Suprapubic skin (tissue), 3 donors: ENCODE measurements around the gene EVPLL.

Experiments used
- POLR2AphosphoS5 ChIP-seq, 3 donors: sonication (generic); formaldehyde crosslinking; IDR thresholded peaks; one replicate each; pipeline ENCODE4 v1.6.1; 2017; ENCODE audit warnings: antibody characterized with exemption in 3 of 3
- TF ChIP-seq, protein P1 (sequence below), 2 donors: fragments of 200-600 bp in 1 of 2; fragments of 450-650 bp in 1 of 2; sonication (generic) in 1 of 2; IDR thresholded peaks; one replicate each; pipeline ENCODE4 v1.5.1; 2016 to 2019; ENCODE audit warnings: antibody characterized with exemption in 2 of 2, mild to moderate bottlenecking in 1 of 2, moderate library complexity in 1 of 2

DNA sequence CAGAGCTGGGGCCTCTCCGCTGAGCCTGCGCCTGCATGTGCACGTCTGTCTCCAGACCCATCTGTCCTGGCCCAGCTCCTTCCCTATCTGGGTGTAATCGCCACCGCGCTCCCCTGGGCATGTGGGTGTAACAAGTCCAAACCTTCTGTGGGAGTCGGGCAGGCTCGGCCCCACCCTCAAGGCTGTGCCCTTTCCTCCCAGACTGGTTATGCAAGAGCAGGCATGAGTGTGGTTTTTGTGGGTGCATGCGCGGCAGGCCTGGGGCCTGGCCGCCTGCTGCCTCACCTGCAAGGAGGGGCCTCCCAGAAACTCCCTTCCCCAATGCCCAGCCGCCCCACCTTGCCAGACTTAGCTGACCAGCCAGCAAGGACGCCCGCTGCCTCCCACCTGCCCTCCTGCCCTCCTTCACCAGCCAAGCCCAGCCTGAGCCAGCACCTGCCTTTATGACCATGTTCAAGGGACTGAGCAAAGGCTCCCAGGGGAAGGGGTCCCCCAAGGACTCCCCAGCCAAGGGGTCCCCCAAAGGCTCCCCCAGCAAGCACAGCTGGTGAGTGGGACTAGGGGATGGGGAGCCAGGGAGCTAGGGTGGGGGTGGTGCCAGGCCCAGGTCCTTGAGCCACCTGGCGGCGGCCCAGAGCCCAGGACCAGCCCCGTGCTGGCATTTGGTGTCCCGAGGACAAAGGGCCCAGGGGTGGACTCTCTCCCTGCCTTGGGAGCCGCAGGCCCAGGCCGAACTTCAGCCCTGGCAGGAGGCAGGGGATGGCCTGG, at the start of gene EVPLL:
- TF ChIP-seq, protein P1, sequence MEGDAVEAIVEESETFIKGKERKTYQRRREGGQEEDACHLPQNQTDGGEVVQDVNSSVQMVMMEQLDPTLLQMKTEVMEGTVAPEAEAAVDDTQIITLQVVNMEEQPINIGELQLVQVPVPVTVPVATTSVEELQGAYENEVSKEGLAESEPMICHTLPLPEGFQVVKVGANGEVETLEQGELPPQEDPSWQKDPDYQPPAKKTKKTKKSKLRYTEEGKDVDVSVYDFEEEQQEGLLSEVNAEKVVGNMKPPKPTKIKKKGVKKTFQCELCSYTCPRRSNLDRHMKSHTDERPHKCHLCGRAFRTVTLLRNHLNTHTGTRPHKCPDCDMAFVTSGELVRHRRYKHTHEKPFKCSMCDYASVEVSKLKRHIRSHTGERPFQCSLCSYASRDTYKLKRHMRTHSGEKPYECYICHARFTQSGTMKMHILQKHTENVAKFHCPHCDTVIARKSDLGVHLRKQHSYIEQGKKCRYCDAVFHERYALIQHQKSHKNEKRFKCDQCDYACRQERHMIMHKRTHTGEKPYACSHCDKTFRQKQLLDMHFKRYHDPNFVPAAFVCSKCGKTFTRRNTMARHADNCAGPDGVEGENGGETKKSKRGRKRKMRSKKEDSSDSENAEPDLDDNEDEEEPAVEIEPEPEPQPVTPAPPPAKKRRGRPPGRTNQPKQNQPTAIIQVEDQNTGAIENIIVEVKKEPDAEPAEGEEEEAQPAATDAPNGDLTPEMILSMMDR (IDR thresholded peaks at IDR 0.05): no peak
- TF ChIP-seq POLR2AphosphoS5 (IDR thresholded peaks at IDR 0.05): no peak
